Esophagus muscularis mucosa (tissue), 4 donors: ENCODE measurements around the gene DDHD1. TPM values are rescaled to one million over a fixed set of nuclear protein-coding genes. Genes with fewer than 3 reads are reported as not detected.
"Not testable (repeated sequence)": the region's sequence is repeated elsewhere in the genome, so short reads cannot be mapped to it uniquely, and the experiment has no call there.

Experiments used
- DNase-seq: peaks from one replicate; pipeline ENCODE4 v3.0.0-alpha.2; 2017; ENCODE audit errors: extremely low spot score
- H3K27ac ChIP-seq, 4 donors: fragments of 200-600 bp; sonication (generic); replicated peaks in 1 of 4; 1 replicate in 3 of 4; 2 replicates in 1 of 4; pipeline ENCODE4 v1.5.1; 2016 to 2019; ENCODE audit warnings: mild to moderate bottlenecking in 1 of 4
- H3K27me3 ChIP-seq, 4 donors: fragments of 200-600 bp; sonication (generic); one replicate each; pipeline versions ENCODE4 v1.5.1 to v1.6.0; 2016 to 2019
- H3K36me3 ChIP-seq, 4 donors: fragments of 200-600 bp; sonication (generic); one replicate each; pipeline ENCODE4 v1.5.1; 2016 to 2019
- H3K4me1 ChIP-seq, 4 donors: fragments of 200-600 bp; sonication (generic); one replicate each; pipeline ENCODE4 v1.5.1; 2016 to 2019
- H3K4me3 ChIP-seq, 4 donors: fragments of 200-600 bp; sonication (generic); 1 replicate in 2 of 4; 2 replicates in 2 of 4; pipeline ENCODE4 v1.5.1; 2016 to 2019; ENCODE audit warnings: mild to moderate bottlenecking in 4 of 4, moderate library complexity in 1 of 4
- H3K9me3 ChIP-seq, 4 donors: fragments of 200-600 bp; sonication (generic); 1 replicate in 3 of 4; 2 replicates in 1 of 4; pipeline ENCODE4 v1.5.1; 2016 to 2019
- CTCF ChIP-seq, 3 experiments: fragments of 200-600 bp in 2 of 3; fragments of 450-650 bp in 1 of 3; sonication (generic) in 2 of 3; IDR thresholded peaks; one replicate each; pipeline ENCODE4 v1.5.1; 2017 to 2019; ENCODE audit warnings: antibody characterized with exemption in 3 of 3, mild to moderate bottlenecking in 2 of 3, moderate library complexity in 1 of 3
- EP300 ChIP-seq: sonication (generic); formaldehyde crosslinking; IDR thresholded peaks from one replicate; pipeline ENCODE4 v1.6.1; 2017; ENCODE audit warnings: antibody characterized with exemption
- POLR2A ChIP-seq: fragments of 450-650 bp; IDR thresholded peaks from one replicate; pipeline ENCODE4 v1.6.1; 2017; ENCODE audit warnings: antibody characterized with exemption, moderate library complexity, mild to moderate bottlenecking, low read depth
- POLR2AphosphoS5 ChIP-seq, 2 donors: sonication (generic); formaldehyde crosslinking; IDR thresholded peaks; one replicate each; pipeline ENCODE4 v1.6.1; 2017; ENCODE audit warnings: antibody characterized with exemption in 2 of 2
- WGBS: methylation state at CpG from one replicate; pipeline ENCODE4 v1.1.5; 2018; 5-methylcytosine and 5-hydroxymethylcytosine counted together
- intact Hi-C: fragments of 100-400 bp; cut with DNase I; formaldehyde crosslinking; loops from one replicate; pipeline ENCODE4 v1.15.1; 2023
- total RNA-seq, 4 donors: library from RNA; depleted of rRNA; stranded (reverse); fragments of >200 nt; gene quantifications; one replicate each; pipeline versions ENCODE4 v1.1.0 to v1.2.1, GENCODE V29; 2016

The DDHD1 gene
- total RNA-seq, 4 donors from 2014 or later = 15.4 to 19.9 (median 16.2) TPM

GRCh38 chr14:53106768-53107167 lies 46.4 kb downstream of the DDHD1 start:
- Histone ChIP-seq H3K4me3 (no peak overlapping the region), H3K27ac (no peak overlapping the region), H3K9me3 (peaks cover 0 to 13% (median 5%) of the 10 kb centered on the region in 4 donors), H3K27me3 (no peaks in the 10 kb centered on the region), H3K36me3 (no peaks in the 10 kb centered on the region), H3K4me1 (peaks cover 0 to 4% (median 0%) of the 10 kb centered on the region in 4 donors)
- TF ChIP-seq CTCF (IDR thresholded peaks at IDR 0.05) (no peak), POLR2AphosphoS5 (IDR thresholded peaks at IDR 0.05) (no peak), POLR2A (no peak), EP300 (no peak)
- no peak for DNase-seq
- intact Hi-C loops = no loop called here
- 92% methylated on average over 1 of the region's 1 CpG for WGBS

DNA sequence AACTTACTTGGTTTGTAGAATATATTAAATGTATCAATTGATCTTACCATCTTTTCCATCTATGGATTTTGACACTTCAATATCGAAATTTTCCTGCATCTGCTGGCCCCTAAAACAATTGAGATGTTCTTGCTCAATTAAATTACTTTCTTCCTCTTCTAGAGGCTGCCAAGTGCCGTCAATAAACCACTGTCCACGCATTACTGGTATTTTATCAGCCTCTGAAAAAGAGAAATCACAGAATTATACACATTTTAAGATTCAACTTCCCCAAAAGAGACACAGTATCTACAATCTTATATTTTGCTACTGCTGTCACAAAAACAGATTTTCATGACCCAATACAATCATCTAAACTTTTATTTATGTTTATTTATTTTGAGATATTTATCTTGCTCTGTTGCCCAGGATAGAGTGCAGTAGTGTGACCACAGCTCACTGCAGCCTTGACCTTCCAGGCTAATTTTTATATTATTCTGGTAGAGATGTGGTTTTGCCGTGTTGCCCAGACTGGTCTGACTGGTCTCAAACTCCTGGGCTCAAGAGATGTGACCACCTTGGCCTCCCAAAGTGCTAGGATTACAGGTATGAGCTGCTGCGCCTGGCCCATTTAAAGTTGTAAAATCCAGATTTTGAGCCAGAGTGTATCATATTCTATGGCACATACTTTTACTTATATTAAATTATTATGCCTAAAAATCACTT lies 49.3 kb downstream of the DDHD1 start:
- Histone ChIP-seq H3K4me3 (no peak overlapping the region), H3K4me1 (peaks cover 0 to 4% (median 0%) of the 10 kb centered on the region in 4 donors), H3K36me3 (no peaks in the 10 kb centered on the region), H3K27ac (no peak overlapping the region), H3K27me3 (no peaks in the 10 kb centered on the region), H3K9me3 (peaks cover 0 to 13% (median 5%) of the 10 kb centered on the region in 4 donors)
- intact Hi-C loops = no loop called here
- TF ChIP-seq EP300 (no peak), POLR2A (no peak), CTCF (IDR thresholded peaks at IDR 0.05) (no peak), POLR2AphosphoS5 (IDR thresholded peaks at IDR 0.05) (no peak)
- 88% methylated on average over 5 of the region's 5 CpGs for WGBS
- no peak for DNase-seq

DNA sequence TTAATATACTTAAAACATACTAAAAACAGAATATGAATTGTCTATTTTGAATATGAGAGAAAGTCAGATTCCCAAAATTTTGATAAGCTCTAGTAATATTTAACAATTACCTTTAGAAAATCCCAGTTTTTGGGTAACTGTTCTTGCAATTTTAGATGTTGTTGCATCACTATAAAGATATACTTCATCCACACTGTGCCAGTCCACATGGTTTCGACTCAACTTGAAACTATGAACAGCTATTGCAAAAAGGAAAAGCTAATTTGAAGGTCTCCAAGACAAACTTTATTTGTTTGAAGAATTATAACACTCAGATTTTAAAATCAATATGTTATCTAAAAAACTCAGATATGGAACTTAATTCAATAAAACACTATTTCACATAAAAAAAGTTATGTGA lies 59.9 kb downstream of the DDHD1 start:
- Histone ChIP-seq H3K4me3 (no peak overlapping the region), H3K9me3 (peaks cover 0 to 3% (median 0%) of the 10 kb centered on the region in 4 donors), H3K27me3 (no peaks in the 10 kb centered on the region), H3K4me1 (no peaks in the 10 kb centered on the region), H3K36me3 (peaks cover 0 to 13% (median 8%) of the 10 kb centered on the region in 4 donors), H3K27ac (no peak overlapping the region)
- WGBS = 100% methylated on average over 1 of the region's 1 CpG
- intact Hi-C loops = no loop called here
- DNase-seq = no peak
- TF ChIP-seq POLR2AphosphoS5 (IDR thresholded peaks at IDR 0.05) (no peak), POLR2A (no peak), EP300 (no peak), CTCF (IDR thresholded peaks at IDR 0.05) (no peak)

DNA sequence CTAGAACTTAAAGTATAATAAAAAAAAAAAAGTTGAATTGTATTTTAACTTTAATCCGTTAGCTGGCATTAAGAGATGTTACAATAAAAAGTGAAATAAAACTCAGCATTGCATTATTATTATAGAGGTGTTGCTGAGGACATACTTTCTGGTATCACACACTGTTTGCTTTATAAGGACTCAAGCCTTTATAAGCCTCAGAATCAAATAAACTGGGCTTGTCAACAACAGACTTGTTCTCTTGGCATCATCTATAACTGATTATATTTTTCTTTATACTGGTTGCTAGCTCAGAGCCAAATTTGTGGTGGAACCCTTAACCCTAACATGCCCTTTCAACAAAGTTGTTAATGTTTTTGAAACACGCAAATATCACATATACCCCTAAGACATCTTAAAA lies 62.3 kb downstream of the DDHD1 start:
- intact Hi-C loops = no loop called here
- DNase-seq = no peak
- TF ChIP-seq EP300 = no peak
- no peak for TF ChIP-seq POLR2A
- TF ChIP-seq CTCF (IDR thresholded peaks at IDR 0.05) = no peak
- TF ChIP-seq POLR2AphosphoS5 (IDR thresholded peaks at IDR 0.05) = no peak
- Histone ChIP-seq H3K36me3 (peaks cover 0 to 13% (median 8%) of the 10 kb centered on the region in 4 donors), H3K27ac (no peak overlapping the region), H3K27me3 (no peaks in the 10 kb centered on the region), H3K4me3 (no peak overlapping the region), H3K9me3 (peaks cover 0 to 3% (median 0%) of the 10 kb centered on the region in 4 donors), H3K4me1 (no peaks in the 10 kb centered on the region)
- 97% methylated on average over 2 of the region's 2 CpGs for WGBS

GRCh38 chr14:53084954-53085353 lies 68.2 kb downstream of the DDHD1 start:
- DNase-seq, H3K9me3 ChIP-seq, H3K4me3 ChIP-seq, intact Hi-C loops, H3K4me1 ChIP-seq, H3K27me3 ChIP-seq, H3K27ac ChIP-seq: not testable (repeated sequence)
- H3K36me3 ChIP-seq = peaks cover 0 to 13% (median 10%) of the 10 kb centered on the region in 4 donors
- WGBS = 98% methylated on average over 5 of the region's 7 CpGs
